Measurements from ENCODE around the gene VNN1.

The VNN1 gene

GRCh38 chr6:132728616-132729015, 14.8 kb upstream of the VNN1 start:
- no peaks in the 10 kb centered on the region for H4K20me1 ChIP-seq (ENCODE audit: low read depth, low read length)

GRCh38 chr6:132726608-132726975, 12.7 kb upstream of the VNN1 start:
- Histone ChIP-seq H3K9me2 (replicated peaks; ENCODE audit: insufficient read depth, low read length) (no peaks in the 10 kb centered on the region), H3K27me3 (ENCODE audit: low read length) (no peaks in the 10 kb centered on the region), H3K36me3 (ENCODE audit: low read length) (no peaks in the 10 kb centered on the region), H4K20me1 (ENCODE audit: low read depth, low read length) (no peaks in the 10 kb centered on the region), H3K79me2 (ENCODE audit: insufficient read depth, low read length) (no peaks in the 10 kb centered on the region), H3K9ac (ENCODE audit: low read length) (no peak overlapping the region), H3K9me3 (ENCODE audit: insufficient read depth, low read length) (no peaks in the 10 kb centered on the region), H3K27ac (ENCODE audit: low read depth, low read length) (no peak overlapping the region), H3K4me3 (ENCODE audit: insufficient read depth, low read length, poor library complexity, severe bottlenecking) (no peak overlapping the region), H2AFZ (ENCODE audit: low read depth, low read length, severe bottlenecking) (no peak overlapping the region), H3F3A (ENCODE audit: insufficient read depth) (no peaks in the 10 kb centered on the region), H3K4me2 (ENCODE audit: low read depth, low read length, poor library complexity, severe bottlenecking) (no peak overlapping the region)
- TF ChIP-seq EZH2phosphoT487 (conservative IDR thresholded peaks at IDR 0.05; ENCODE audit: low read length) (no peak), CTCF (IDR thresholded peaks at IDR 0.05; ENCODE audit: insufficient read depth, low read length, poor library complexity, severe bottlenecking) (no peak)

More at GRCh38 chr6:132728616-132729015, 14.8 kb upstream of the VNN1 start:
- Histone ChIP-seq H3K9ac (ENCODE audit: low read length) (no peak overlapping the region), H3F3A (ENCODE audit: insufficient read depth) (no peaks in the 10 kb centered on the region), H3K27me3 (ENCODE audit: low read length) (no peaks in the 10 kb centered on the region), H3K27ac (ENCODE audit: low read depth, low read length) (no peak overlapping the region), H3K9me2 (replicated peaks; ENCODE audit: insufficient read depth, low read length) (no peaks in the 10 kb centered on the region), H3K4me2 (ENCODE audit: low read depth, low read length, poor library complexity, severe bottlenecking) (no peak overlapping the region), H3K36me3 (ENCODE audit: low read length) (no peaks in the 10 kb centered on the region), H2AFZ (ENCODE audit: low read depth, low read length, severe bottlenecking) (no peak overlapping the region), H3K79me2 (ENCODE audit: insufficient read depth, low read length) (no peaks in the 10 kb centered on the region), H3K4me3 (ENCODE audit: insufficient read depth, low read length, poor library complexity, severe bottlenecking) (no peak overlapping the region), H3K9me3 (ENCODE audit: insufficient read depth, low read length) (no peaks in the 10 kb centered on the region)
- TF ChIP-seq EZH2phosphoT487 (conservative IDR thresholded peaks at IDR 0.05; ENCODE audit: low read length) (no peak), CTCF (IDR thresholded peaks at IDR 0.05; ENCODE audit: insufficient read depth, low read length, poor library complexity, severe bottlenecking) (no peak)

GRCh38 chr6:132725947-132726607, 12.2 kb upstream of the VNN1 start:
- Histone ChIP-seq H3K27ac (ENCODE audit: low read depth, low read length) (no peak overlapping the region), H3K4me3 (ENCODE audit: insufficient read depth, low read length, poor library complexity, severe bottlenecking) (no peak overlapping the region), H3K9me2 (replicated peaks; ENCODE audit: insufficient read depth, low read length) (no peaks in the 10 kb centered on the region), H3K4me2 (ENCODE audit: low read depth, low read length, poor library complexity, severe bottlenecking) (no peak overlapping the region), H4K20me1 (ENCODE audit: low read depth, low read length) (no peaks in the 10 kb centered on the region), H3K79me2 (ENCODE audit: insufficient read depth, low read length) (no peaks in the 10 kb centered on the region), H3F3A (ENCODE audit: insufficient read depth) (no peaks in the 10 kb centered on the region), H3K36me3 (ENCODE audit: low read length) (no peaks in the 10 kb centered on the region), H3K9ac (ENCODE audit: low read length) (no peak overlapping the region), H2AFZ (ENCODE audit: low read depth, low read length, severe bottlenecking) (peak overlapping the region; percentile 0), H3K9me3 (ENCODE audit: insufficient read depth, low read length) (no peaks in the 10 kb centered on the region), H3K27me3 (ENCODE audit: low read length) (no peaks in the 10 kb centered on the region)
- TF ChIP-seq EZH2phosphoT487 (conservative IDR thresholded peaks at IDR 0.05; ENCODE audit: low read length) (no peak), CTCF (IDR thresholded peaks at IDR 0.05; ENCODE audit: insufficient read depth, low read length, poor library complexity, severe bottlenecking) (no peak)

Measured in SU-DHL-6 (cell line).